ENCODE results near the gene PROX1. TPM values are rescaled to one million over a fixed set of nuclear protein-coding genes. Genes with fewer than 3 reads are reported as not detected.

PROX1 gene
- total and polyA plus RNA-seq, 2 of the 4 experiments (the other 2 are of a cell fraction), result under 0.01 to 0.02 TPM

DNA sequence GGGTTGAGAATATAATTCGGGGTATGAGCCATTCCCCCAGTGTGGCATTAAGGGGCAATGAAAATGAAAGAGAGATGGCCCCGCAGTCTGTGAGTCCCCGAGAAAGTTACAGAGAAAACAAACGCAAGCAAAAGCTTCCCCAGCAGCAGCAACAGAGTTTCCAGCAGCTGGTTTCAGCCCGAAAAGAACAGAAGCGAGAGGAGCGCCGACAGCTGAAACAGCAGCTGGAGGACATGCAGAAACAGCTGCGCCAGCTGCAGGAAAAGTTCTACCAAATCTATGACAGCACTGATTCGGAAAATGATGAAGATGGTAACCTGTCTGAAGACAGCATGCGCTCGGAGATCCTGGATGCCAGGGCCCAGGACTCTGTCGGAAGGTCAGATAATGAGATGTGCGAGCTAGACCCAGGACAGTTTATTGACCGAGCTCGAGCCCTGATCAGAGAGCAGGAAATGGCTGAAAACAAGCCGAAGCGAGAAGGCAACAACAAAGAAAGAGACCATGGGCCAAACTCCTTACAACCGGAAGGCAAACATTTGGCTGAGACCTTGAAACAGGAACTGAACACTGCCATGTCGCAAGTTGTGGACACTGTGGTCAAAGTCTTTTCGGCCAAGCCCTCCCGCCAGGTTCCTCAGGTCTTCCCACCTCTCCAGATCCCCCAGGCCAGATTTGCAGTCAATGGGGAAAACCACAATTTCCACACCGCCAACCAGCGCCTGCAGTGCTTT, 9.4 kb downstream of the PROX1 start:
- Histone ChIP-seq H2AK5ac (ENCODE audit: low read depth, low read length) (no peak overlapping the region), H3K9me3 (ENCODE audit: control insufficient read depth, insufficient read depth, low read length) (no peaks in the 10 kb centered on the region), H3K9ac (ENCODE audit: low read depth, low read length) (no peak overlapping the region), H2BK120ac (ENCODE audit: low read depth, low read length) (no peak overlapping the region), H2BK15ac (ENCODE audit: low read depth, low read length) (no peak overlapping the region), H3K23ac (ENCODE audit: low read depth, low read length) (no peak overlapping the region), H4K8ac (ENCODE audit: low read depth in 2 of 2, low read length in 2 of 2) (no peak overlapping the region), H3K79me1 (ENCODE audit: low read depth in 1 of 2, low read length in 2 of 2) (no peaks in the 10 kb centered on the region), H4K91ac (ENCODE audit: insufficient read depth, low read depth, low read length) (no peak overlapping the region), H3K18ac (ENCODE audit: low read depth, low read length) (no peak overlapping the region), H3K4me2 (ENCODE audit: low read depth, low read length) (peak overlapping the region; percentile 16; the same call in 1 of the 2 replicates), H3K4ac (ENCODE audit: low read depth, low read length) (no peak overlapping the region), H3K36me3 (ENCODE audit: control insufficient read depth, insufficient read depth, low read length) (no peaks in the 10 kb centered on the region), H3K27me3 (ENCODE audit: control insufficient read depth, insufficient read depth, low read length) (peaks cover 7% of the 10 kb centered on the region), H3K56ac (ENCODE audit: extremely low read depth, insufficient read depth, low read length) (no peak overlapping the region), H2BK5ac (ENCODE audit: low read depth, low read length, poor library complexity, severe bottlenecking) (no peak overlapping the region), H2AFZ (replicated peaks; ENCODE audit: low read length, poor library complexity) (no peak overlapping the region), H3K4me1 (ENCODE audit: control insufficient read depth, insufficient read depth, low read length) (no peaks in the 10 kb centered on the region), H2AK9ac (replicated peaks; ENCODE audit: low read depth, low read length, poor library complexity) (no peak overlapping the region), H3K14ac (replicated peaks; ENCODE audit: low read depth, low read length) (no peak overlapping the region), H2BK20ac (ENCODE audit: low read depth, low read length) (no peak overlapping the region), H4K5ac (ENCODE audit: low read depth, low read length) (no peak overlapping the region), H3K27ac (ENCODE audit: insufficient read depth, low read length) (no peak overlapping the region), H4K20me1 (ENCODE audit: insufficient read depth, low read length) (no peaks in the 10 kb centered on the region), H3K4me3 (ENCODE audit: insufficient read depth, low read depth, low read length) (no peak overlapping the region; the same call in 1 of the 2 replicates), H3K9me1 (ENCODE audit: insufficient read depth, low read length) (no peaks in the 10 kb centered on the region)
- 29% methylated on average over 13 of the region's 24 CpGs; no CpG with 5 or more reads in 1 of the 2 experiments for WGBS, 2 experiments (ENCODE audit: extremely low coverage in 2 of 2, insufficient read length in 1 of 2)
- dilution Hi-C loops (cut with HindIII; ENCODE audit: low sequenced_read_pairs, unreplicated experiment), result no loop called here
- intact Hi-C loops (cut with micrococcal nuclease), result no loop called here
- no TSS peak for BruUV-seq (replicated peaks)
- ChIA-PET CTCF (no interaction called here), POLR2A (ENCODE audit: unreplicated experiment) (no interaction called here)
- in situ Hi-C loops (cut with MboI; ENCODE audit: low sequenced_read_pairs), result no loop called here
- ATAC-seq (ENCODE audit: low read depth) (no peak), DNase-seq (no peak)
- TF ChIP-seq CHD1 (IDR thresholded peaks at IDR 0.05; ENCODE audit: low read depth, low read length) (no peak), POLR2A (IDR thresholded peaks at IDR 0.05; ENCODE audit: low read depth, low read length) (no peak), RCOR1 (IDR thresholded peaks at IDR 0.05; ENCODE audit: insufficient replicate concordance, low read length) (no peak), MXI1 (IDR thresholded peaks at IDR 0.05; ENCODE audit: borderline replicate concordance, low read depth, low read length) (no peak), MAFK (IDR thresholded peaks at IDR 0.05; ENCODE audit: low read depth, low read length) (no peak), FOS (IDR thresholded peaks at IDR 0.05; ENCODE audit: low read depth, low read length) (no peak)
- TF ChIP-seq, protein P1, sequence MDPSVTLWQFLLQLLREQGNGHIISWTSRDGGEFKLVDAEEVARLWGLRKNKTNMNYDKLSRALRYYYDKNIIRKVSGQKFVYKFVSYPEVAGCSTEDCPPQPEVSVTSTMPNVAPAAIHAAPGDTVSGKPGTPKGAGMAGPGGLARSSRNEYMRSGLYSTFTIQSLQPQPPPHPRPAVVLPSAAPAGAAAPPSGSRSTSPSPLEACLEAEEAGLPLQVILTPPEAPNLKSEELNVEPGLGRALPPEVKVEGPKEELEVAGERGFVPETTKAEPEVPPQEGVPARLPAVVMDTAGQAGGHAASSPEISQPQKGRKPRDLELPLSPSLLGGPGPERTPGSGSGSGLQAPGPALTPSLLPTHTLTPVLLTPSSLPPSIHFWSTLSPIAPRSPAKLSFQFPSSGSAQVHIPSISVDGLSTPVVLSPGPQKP (IDR thresholded peaks at IDR 0.05; ENCODE audit: borderline replicate concordance, low read depth, low read length), result no peak
- TF ChIP-seq, protein P2, sequence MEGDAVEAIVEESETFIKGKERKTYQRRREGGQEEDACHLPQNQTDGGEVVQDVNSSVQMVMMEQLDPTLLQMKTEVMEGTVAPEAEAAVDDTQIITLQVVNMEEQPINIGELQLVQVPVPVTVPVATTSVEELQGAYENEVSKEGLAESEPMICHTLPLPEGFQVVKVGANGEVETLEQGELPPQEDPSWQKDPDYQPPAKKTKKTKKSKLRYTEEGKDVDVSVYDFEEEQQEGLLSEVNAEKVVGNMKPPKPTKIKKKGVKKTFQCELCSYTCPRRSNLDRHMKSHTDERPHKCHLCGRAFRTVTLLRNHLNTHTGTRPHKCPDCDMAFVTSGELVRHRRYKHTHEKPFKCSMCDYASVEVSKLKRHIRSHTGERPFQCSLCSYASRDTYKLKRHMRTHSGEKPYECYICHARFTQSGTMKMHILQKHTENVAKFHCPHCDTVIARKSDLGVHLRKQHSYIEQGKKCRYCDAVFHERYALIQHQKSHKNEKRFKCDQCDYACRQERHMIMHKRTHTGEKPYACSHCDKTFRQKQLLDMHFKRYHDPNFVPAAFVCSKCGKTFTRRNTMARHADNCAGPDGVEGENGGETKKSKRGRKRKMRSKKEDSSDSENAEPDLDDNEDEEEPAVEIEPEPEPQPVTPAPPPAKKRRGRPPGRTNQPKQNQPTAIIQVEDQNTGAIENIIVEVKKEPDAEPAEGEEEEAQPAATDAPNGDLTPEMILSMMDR (conservative IDR thresholded peaks at IDR 0.05; ENCODE audit: low read depth, low read length), result no peak

Measured in IMR-90 (cell line).